Ascending aorta (tissue), 2 donors: ENCODE measurements around the gene CCDC9. TPM values are rescaled to one million over a fixed set of nuclear protein-coding genes. Genes with fewer than 3 reads are reported as not detected.
A peak's percentile ranks its signal among the peaks of the same experiment; 100 is the strongest.

Source experiments
- DNase-seq, 2 donors: peaks; one replicate each; pipeline ENCODE4 v3.0.0-alpha.2; 2019; ENCODE audit warnings: low spot score in 2 of 2
- H3K27ac ChIP-seq, 2 donors: fragments of 200-600 bp; sonication (generic); one replicate each; pipeline ENCODE4 v1.5.1; 2016 to 2017; ENCODE audit warnings: mild to moderate bottlenecking in 1 of 2
- H3K27me3 ChIP-seq: fragments of 200-600 bp; sonication (generic); one replicate; pipeline ENCODE4 v1.5.1; 2017
- H3K36me3 ChIP-seq, 2 donors: fragments of 200-600 bp; sonication (generic); one replicate each; pipeline ENCODE4 v1.5.1; 2016
- H3K4me1 ChIP-seq, 2 donors: fragments of 200-600 bp; sonication (generic); one replicate each; pipeline ENCODE4 v1.5.1; 2016 to 2017; ENCODE audit warnings: mild to moderate bottlenecking in 1 of 2
- H3K4me3 ChIP-seq, 2 donors: fragments of 200-600 bp; sonication (generic); one replicate each; pipeline ENCODE4 v1.5.1; 2016 to 2017; ENCODE audit warnings: mild to moderate bottlenecking in 1 of 2
- H3K9me3 ChIP-seq, 2 donors: fragments of 200-600 bp; sonication (generic); one replicate each; pipeline ENCODE4 v1.5.1; 2016
- CTCF ChIP-seq, 3 experiments: fragments of 200-600 bp in 2 of 3; fragments of 450-650 bp in 1 of 3; sonication (generic) in 2 of 3; IDR thresholded peaks; one replicate each; pipeline ENCODE4 v1.5.1; 2016 to 2019; ENCODE audit warnings: antibody characterized with exemption in 3 of 3, mild to moderate bottlenecking in 1 of 3, moderate library complexity in 1 of 3
- intact Hi-C: fragments of 100-400 bp; cut with DNase I; formaldehyde crosslinking; loops from one replicate; pipeline ENCODE4 v1.15.1; 2023
- total RNA-seq: library from RNA; depleted of rRNA; stranded (reverse); fragments of >200 nt; gene quantifications from one replicate; pipeline ENCODE4 v1.1.0, GENCODE V29; 2016

CCDC9 gene
- total RNA-seq, 1 donor from 2014 or later, result 45.3 TPM

GRCh38 chr19:47230054-47230920 lies 26.0 kb upstream of the CCDC9 start:
- Histone ChIP-seq H3K27ac (peak overlapping the region; percentile 100), H3K4me3 (peak overlapping the region; percentile 88 to 91), H3K27me3 (no peaks in the 10 kb centered on the region), H3K9me3 (no peaks in the 10 kb centered on the region), H3K36me3 (peaks cover 0 to 2% of the 10 kb centered on the region in 2 donors), H3K4me1 (peaks cover 17 to 27% of the 10 kb centered on the region in 2 donors)
- TF ChIP-seq CTCF (IDR thresholded peaks at IDR 0.05), result peak; percentile 71 to 97 (median 80)
- DNase-seq, result peak in 1 of 2 donors; percentile 87
- intact Hi-C loops, result loop anchor here (2.0 kb wide), 1 partner anchor 45 kb away; the partner anchor contains the start of gene INAFM1

GRCh38 chr19:47230921-47231214 lies 25.5 kb upstream of the CCDC9 start, which contains the start of gene BBC3:
Gene BBC3 (minus strand): TSS chr19:47231199. CDS start chr19:47228431, 2,768 bp downstream.
- Histone ChIP-seq H3K4me3 (peak within 1 kb of the TSS; percentile 88 to 91), H3K27me3 (no peaks in the 10 kb centered on the region), H3K4me1 (peaks cover 17 to 22% of the 10 kb centered on the region in 2 donors), H3K36me3 (no peaks in the 10 kb centered on the region), H3K27ac (peak within 1 kb of the TSS; percentile 100), H3K9me3 (no peaks in the 10 kb centered on the region)
- DNase-seq, result no peak
- TF ChIP-seq CTCF (IDR thresholded peaks at IDR 0.05), result no peak
- intact Hi-C loops, result loop anchor here (1.0 to 2.0 kb wide), 3 partner anchors 8 to 44 kb away; partner anchors contain the start of gene INAFM1

GRCh38 chr19:47231215-47232054 lies 24.9 kb upstream of the CCDC9 start:
- peak; percentile 82 to 96 for DNase-seq
- peak overlapping the region; percentile 79 to 100 for H3K27ac ChIP-seq
- H3K9me3 ChIP-seq, result no peaks in the 10 kb centered on the region
- no peaks in the 10 kb centered on the region for H3K36me3 ChIP-seq
- H3K4me1 ChIP-seq, result peaks cover 15 to 22% of the 10 kb centered on the region in 2 donors
- peak overlapping the region; percentile 88 to 91 for H3K4me3 ChIP-seq
- TF ChIP-seq CTCF (IDR thresholded peaks at IDR 0.05), result no peak
- intact Hi-C loops, result loop anchor here (1.0 to 2.0 kb wide), 3 partner anchors 8 to 43 kb away; partner anchors contain the start of gene INAFM1
- no peaks in the 10 kb centered on the region for H3K27me3 ChIP-seq

GRCh38 chr19:47232422-47233211 lies 23.7 kb upstream of the CCDC9 start:
- Histone ChIP-seq H3K27ac (peak overlapping the region; percentile 79 to 100), H3K27me3 (no peaks in the 10 kb centered on the region), H3K4me3 (peak overlapping the region; percentile 2 to 88), H3K4me1 (peaks cover 6 to 10% of the 10 kb centered on the region in 2 donors), H3K9me3 (no peaks in the 10 kb centered on the region), H3K36me3 (no peaks in the 10 kb centered on the region)
- DNase-seq, result no peak
- intact Hi-C loops, result no loop called here
- TF ChIP-seq CTCF (IDR thresholded peaks at IDR 0.05), result no peak
